ENCODE measurements around the gene CYREN. TPM values are rescaled to one million over a fixed set of nuclear protein-coding genes. Genes with fewer than 3 reads are reported as not detected.
"Not testable (repeated sequence)": the region's sequence is repeated elsewhere in the genome, so short reads cannot be mapped to it uniquely, and the experiment has no call there.

Gene CYREN, protein sequence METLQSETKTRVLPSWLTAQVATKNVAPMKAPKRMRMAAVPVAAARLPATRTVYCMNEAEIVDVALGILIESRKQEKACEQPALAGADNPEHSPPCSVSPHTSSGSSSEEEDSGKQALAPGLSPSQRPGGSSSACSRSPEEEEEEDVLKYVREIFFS
- 9.8 TPM for total RNA-seq

DNA sequence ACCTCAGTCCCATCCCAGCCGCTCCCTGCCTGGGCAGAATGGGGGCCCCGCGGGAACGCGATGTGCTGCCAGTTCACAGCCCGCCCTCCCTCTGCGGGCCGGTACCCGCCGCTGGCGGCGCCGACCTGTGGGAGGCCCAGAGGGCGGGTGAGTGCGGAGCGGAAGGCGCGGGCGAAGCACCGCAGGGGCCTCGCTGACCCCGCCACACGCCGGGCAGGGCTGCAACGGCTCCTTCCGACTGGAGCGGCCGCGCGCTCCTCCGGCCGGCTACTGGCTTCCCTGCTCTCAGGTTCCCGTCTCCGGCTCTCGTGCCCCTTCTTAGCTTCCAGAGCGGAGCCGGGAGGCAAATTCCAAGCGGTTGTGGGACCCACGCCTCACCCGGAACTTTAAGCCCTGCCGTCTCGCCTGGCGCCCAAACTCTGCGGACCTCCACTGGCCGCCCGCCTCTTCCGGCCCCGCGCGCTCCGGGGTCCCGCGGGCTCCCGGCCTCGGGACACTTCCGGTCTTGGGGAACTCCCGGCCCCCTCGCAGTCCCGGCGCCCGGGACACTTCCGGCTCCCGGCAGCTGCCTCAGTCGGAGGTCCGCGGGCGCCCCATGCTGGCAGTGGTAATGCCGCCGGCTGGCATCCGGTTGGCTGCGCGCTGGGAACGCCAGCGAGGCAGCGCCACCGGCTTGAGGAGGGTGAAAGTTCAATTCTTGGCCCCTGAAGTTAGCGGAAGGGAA is at the start of gene CYREN:
Gene CYREN, minus strand, starts transcription at position 434 of the 724 bp plus-strand sequence. CDS start 1,785 bp downstream, outside the sequence.
- no peak for FAIRE-seq
- peak; percentile 95 for DNase-seq (ENCODE audit: low spot score in 2 of 2)

DNA sequence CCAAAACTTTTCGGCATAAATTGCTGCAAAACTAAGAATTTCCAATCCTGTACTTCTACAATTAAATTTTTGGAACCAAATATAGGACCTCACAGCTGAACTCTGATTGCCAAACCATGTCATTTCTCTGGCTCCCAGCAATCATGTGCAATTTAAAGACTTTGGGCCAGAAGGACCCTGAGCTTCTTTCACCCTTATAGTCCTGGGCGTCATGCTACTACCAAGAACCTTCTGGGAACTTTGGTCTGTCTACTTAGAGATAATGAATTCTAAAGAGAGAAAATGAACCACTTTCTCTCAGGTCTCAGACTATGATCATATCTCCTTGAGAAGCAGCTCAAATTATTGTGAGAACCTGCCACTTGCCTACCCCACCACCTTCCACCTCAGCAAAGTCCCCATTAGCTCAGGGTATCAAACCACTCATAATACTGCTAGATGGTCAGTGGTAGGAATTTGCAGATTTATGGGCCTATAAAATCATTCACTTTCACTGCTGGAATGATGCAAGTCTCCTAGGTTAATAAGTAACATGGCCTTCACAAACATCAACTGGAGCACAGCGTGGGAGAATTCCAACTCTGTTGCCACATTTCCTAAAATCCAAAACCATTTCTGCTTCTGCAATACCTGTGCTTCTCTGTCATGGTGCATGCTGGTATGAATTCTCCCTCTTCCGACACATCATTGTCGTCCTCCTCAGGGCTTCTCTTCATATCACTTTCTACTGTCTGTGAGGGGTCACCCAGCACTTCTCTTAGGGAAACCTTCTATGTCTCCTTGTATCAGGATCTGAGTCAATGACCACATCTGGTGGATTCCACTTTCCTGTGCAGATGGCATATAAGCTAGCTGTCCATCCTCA is 47.4 kb upstream of the CYREN start:
- no peak for DNase-seq (ENCODE audit: low spot score in 2 of 2)
- FAIRE-seq = no peak

DNA sequence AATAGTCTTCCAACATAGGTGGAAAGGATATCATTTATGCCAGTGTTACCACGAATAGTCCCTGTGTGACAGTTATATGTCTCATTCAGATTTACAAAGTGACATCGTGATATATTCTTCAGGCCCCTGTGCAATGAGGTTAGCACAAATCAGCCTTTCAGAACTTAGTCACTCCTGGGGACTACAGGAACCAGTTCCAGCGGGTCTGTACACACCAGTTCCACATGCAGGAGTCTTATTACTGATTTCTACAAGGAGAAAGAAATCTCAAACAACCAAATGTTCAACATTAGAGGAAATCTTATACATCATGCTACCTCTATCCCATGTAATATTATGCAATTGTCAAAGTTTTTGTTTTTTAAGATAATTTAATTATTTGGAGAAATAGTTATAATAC is 45.2 kb upstream of the CYREN start:
- no peak for DNase-seq (ENCODE audit: low spot score in 2 of 2)
- FAIRE-seq = no peak

DNA sequence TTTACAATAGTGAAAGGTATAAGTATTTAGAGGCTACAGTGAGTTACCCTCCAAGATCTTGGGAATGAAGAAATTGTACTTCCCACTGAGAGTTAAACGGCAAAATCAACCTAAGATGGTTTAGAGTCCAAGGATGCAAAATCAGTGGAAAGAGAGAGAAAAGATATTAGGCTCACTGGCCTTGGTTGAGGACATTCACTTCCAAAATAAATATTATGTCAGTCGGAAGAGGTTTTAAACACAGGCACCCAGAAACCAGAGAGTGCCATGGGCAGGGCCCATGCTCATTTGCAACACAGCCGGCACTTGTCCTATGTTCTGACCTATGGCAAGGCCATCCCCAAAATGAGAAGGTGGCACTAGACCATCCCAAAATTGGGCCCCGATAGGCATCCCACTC is 44.7 kb upstream of the CYREN start:
- FAIRE-seq = no peak

DNA sequence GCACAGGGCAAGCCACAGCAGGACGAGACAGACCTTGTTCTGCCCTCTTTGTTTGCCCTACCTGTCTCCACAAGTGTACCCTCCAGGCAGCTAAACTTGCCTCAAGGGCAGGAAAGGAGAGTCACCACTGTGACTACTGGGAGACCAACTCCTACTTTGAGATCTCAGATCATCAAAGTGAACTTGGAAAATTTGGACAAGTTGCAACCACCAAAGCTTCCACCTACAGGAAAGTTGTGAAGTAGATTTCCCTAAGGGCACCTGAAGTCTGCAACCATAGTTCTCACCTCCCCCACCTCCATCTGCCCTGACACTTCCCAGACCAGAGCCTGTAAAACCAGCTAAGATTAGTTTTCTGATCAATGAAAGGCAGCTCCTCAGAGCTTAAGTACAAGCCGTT is 43.3 kb upstream of the CYREN start:
- DNase-seq (ENCODE audit: low spot score in 2 of 2) = no peak
- no peak for FAIRE-seq

More for the DNA sequence above, 44.7 kb upstream of the CYREN start:
- no peak for DNase-seq (ENCODE audit: low spot score in 2 of 2)

DNA sequence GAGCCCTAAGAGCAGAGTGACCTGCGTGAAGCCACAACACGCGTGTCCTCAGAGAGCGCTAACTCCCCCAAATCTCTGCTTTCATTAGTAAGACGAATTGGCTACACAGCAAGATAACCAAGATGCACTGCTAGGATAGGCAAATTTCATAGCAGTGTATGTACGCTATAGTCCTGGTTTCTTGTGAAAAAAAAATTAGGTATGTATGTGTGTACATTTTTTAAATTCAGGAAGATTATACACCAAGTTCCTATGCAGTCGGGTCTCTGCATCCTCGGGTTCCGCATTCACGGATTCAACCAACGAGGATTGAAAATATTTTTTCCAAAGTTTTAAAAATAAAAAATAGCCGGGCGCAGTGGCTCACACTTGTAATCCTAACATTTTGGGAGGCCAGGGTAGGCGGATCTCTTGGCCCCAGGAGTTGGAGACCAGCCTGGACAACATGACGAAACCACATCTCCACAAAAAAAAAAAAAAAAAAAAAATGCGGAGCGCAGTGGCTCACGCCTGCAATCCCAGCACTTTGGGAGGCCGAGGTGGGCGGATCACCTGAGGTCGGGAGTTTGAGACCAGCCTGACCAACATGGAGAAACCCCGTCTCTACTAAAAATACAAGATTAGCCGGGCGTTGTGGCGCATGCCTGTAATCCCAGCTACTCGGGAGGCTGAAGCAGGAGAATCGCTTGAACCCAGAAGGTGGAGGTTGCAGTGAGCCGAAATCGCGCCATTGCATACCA is 41.6 kb upstream of the CYREN start:
- not testable (repeated sequence) for FAIRE-seq

DNA sequence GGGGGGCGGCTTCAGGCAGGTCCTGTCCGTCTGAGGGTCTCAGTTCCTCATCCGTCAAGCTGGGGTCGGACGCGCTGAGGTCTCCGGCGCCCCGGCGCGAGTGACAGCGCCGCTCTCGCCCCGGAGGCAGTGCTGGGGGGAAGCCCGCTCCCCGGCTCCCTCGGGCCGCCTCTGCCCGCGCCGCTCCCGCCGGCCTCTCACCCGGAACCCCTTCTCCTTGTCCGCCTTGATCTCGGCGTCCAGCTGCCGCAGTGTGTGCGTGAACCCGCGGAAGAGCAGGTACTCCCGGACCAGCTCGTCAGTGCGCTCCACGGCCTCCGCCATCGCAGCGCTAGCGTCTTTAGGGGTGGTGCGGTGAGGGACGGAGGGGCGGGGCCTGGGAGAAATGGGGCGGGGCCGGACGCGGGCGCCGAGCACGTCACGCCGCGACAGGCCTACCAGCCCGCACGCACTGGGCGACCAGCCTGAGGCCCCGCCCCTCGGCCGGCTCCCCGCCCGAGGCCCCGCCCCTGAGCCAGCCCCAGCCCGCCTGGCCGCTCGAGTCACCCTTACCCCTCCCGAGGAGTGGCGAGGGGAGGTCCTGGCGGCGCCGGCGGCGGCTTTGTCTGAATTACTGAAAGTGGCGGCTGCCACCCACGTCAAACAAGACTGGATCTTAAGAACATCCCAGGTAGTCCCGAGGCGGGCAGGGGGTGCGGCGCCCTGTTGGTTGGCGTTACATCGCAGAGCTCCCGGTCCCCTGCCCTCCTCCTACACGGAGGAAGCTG is 40.9 kb upstream of the CYREN start, which contains the start of gene WDR91:
Gene WDR91, minus strand, starts transcription at position 348 of the 767 bp plus-strand sequence. Its CDS starts 24 bp downstream, at position 324.
- peak; percentile 99 to 100 for DNase-seq (ENCODE audit: low spot score in 2 of 2)
- no peak for FAIRE-seq

More for the DNA sequence above, 41.6 kb upstream of the CYREN start:
- not testable (repeated sequence) for DNase-seq (ENCODE audit: low spot score in 2 of 2)

DNA sequence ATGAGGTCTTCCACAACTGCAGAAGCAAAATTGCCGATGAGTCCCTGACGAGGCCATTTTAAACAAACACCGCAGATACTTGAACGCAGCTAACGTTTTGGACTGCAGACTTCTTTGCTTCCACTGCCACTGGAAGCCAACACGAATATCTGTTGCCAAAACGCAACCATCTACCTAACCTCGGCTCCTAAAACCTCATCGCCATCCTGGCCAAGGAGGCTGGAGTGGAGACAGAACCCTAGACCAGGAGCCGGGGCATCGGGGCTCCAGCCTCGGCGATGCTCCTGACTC is 40.3 kb upstream of the CYREN start:
- FAIRE-seq (no peak), DNase-seq (ENCODE audit: low spot score in 2 of 2) (no peak)

DNA sequence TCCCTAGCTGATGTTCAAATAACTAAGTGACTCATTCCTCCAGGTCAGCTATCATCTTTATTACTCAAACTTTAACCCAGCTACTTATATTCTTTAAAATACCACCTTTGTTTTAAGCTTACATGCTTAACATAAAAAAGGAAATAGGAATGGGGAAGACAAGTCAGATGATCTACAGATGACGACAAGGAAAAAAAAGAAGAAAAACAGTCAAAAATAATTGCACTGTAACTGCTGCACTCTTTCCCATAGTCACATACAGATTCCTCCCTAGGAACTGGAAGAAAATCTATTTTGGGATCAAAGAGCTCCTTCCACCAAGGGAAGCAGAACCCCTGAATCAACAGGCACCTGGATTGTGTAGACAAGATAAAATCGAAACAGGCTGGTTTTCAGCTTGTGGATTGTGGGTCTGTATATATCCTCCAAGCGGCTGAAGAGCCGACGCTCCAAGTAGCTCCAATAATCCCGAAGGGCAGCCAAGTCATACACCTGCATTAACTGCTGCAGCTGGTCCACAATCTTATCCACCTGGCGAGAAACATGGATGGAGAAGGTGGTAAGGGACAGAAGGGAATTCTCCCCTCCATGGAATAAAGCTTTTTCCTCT is 38.8 kb upstream of the CYREN start:
- no peak for FAIRE-seq
- DNase-seq (ENCODE audit: low spot score in 2 of 2) = no peak

DNA sequence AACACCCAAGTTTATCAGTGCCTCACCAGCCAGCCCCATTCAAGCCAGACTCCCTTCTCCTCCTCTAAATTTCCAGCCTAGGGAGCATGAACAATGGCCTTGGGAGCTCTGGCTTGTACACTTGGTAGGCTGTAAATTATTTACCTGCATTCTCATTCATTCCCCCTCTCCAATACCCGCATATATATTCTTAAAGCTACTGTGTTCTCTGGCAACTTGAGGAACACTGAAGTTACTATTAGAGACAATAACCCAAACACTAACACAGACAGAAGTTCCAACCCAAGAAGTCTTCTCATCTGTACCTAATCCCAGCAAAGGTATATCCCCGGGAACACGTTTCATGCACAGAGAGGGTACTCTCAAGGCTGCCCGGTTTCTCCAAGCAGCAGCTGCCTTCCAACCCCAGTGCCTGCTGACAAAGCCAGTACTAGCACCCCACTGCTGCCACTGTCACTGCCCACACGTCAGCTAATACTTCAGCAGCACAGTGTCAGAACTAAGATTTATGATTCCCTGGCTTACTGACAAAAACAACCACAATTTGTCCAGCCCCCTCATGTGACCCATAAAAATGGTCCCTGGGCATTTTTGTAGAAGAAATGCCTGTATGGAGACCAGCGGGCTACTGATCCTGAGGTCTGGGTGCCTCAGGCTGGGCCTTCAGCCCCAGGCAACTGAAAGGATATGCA is 37.7 kb upstream of the CYREN start:
- FAIRE-seq = no peak

DNA sequence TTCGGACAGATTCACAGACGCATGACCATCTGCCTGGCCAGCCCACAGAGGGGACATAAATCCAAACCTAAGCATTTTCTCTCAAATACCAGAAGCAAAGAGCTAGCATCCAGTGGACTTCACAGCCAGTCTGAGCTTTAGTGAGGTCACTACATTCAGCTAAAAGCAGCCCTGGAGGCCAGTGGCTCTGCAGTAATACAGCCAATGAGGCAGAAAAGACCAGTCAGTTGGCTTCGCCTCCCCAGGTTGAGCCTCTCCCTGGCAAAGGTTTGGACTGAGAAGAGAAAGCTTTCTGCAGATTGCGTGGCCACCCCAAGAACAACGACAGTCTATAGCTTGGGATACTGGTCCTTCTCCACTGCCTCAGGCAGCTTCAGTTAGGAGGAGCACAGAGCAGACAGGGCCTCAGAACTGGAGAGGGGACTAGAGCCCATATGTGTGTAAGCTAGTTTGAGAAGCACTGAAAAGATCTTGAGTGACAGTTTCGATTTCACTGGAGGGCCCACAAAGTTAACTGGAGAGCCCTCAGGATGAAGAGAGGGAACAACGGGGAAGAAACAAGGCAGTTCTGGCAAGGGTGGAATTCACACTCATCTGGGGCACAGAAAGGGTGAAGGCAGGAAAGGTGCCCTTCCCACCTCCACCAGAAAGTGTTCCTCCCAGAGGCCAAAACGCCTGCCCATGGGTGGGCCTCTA is 37.0 kb upstream of the CYREN start:
- FAIRE-seq = no peak
- no peak for DNase-seq (ENCODE audit: low spot score in 2 of 2)

More for the DNA sequence above, 37.7 kb upstream of the CYREN start:
- no peak for DNase-seq (ENCODE audit: low spot score in 2 of 2)

DNA sequence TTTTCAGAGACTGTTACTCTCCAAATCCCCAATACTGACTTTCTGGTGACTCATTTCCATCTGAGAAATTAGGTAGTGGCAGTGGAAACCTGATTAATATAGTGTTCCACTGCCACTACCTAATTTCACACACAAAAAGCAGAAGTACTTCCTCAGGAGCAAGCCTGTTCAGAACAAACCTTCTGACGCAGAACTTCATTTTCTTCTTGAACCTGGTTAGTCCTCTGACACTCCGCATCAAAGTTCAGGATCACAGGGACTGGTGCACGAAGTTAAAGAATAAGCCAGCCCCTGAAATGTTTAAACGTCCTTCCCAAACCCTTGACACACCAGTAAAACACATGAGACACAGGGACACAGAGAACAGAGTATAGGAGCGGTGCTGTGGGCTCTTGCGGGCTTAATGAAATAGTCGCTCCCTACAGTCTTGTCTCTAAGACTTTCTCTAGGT is 36.5 kb upstream of the CYREN start:
- no peak for FAIRE-seq
- DNase-seq (ENCODE audit: low spot score in 2 of 2) = no peak

DNA sequence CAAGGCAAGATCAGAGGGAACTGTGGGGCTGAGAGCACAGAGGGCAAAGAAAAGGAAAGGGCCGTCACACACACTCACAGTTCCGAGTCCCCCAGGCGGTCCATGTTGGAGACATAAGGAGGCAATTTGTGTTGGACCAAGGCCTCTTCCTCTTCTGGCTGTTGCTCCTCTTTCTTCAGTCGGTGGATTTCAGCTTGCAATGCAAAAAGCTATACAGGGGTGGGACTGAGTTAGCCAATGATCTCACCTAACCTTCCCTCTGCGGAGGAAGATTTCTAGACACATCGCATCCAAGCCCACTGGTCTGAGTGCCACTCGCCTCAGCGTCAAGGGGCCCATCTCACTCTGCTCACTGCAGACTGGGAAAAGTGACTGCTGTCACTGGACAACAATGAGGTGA is 35.3 kb upstream of the CYREN start:
- FAIRE-seq (no peak), DNase-seq (ENCODE audit: low spot score in 2 of 2) (no peak)

DNA sequence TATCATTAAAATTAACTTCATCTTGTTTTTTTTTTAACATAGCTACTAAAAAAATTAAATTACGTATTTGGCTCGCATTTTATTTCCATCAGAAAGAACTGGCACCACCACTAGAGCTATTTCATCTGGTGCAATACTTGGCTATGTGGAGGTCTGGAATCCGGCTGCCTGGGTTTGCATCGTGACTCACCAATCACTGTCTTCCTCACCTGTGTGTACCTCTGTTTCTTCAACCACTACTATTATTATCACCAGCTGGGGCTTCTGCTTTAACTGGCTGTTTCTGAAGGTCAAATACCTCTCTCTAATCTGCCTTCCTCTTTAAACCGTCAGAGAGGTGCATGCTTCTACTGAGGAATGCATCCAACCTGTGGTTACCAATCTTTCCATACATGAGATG is 34.4 kb upstream of the CYREN start:
- FAIRE-seq = no peak
- DNase-seq (ENCODE audit: low spot score in 2 of 2) = no peak

DNA sequence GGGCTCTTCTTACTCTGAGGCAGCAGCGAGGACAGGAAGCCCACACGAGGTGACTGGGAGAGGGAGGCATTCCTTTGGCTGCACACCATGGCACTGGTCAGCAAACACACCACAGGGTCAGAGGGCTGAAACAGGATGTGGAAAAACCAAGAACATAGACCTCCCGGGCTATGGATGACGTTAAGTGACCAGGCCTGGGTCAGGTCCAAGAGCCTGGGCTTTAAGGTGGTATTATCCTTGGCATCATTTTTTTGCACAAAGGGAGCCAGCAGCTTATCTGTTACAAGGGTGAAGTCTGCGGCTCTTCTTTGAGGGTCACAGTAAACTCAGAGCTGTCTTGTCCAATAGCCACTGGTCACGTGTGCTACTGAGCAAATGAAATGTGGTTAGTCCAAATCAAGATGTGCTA is 33.8 kb upstream of the CYREN start:
- DNase-seq (ENCODE audit: low spot score in 2 of 2) (no peak), FAIRE-seq (no peak)

DNA sequence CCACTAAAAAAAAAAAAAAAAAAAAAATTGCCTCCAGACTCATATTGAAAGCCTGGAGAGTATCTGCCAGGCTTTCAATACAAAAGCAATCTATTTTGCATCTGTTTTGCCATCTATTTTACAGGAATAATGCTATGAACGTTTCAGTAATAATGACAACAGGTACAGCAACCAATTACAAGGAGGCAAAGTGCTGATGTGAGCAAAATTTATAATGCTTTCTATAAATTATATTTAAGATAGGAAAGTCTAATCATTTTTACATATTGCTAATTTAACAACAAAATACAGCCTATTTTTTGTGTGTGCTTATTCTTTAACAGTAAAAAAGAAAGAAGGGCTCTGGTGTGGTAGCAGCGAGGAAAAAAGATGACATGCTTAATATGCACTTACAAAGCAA is 30.8 kb upstream of the CYREN start:
- no peak for FAIRE-seq
- DNase-seq (ENCODE audit: low spot score in 2 of 2) = no peak

DNA sequence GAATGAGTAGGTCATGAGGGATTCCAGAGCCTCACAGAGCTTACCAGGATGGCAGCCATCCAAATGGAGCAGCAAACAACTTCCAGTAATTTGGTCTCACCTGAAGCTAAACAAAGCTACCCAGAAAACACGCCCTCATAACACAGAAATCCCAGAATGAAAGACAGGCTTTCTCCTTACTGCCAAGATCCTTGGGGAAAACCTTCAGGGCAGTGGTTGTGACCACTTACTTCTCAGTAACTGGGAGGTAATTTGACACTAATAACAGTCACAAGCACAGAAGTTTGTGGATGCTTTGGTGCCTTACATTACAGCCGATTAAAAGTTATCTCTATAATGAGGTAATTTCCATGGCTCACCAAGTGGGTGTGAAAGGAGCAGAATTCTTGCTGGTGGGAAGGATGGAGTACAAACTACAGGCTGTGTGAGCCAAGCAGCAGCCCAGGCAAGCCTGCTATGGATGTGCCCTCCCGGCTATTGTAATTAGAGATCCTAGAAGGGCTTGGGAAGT is 30.4 kb upstream of the CYREN start:
- no peak for DNase-seq (ENCODE audit: low spot score in 2 of 2)
- no peak for FAIRE-seq

DNA sequence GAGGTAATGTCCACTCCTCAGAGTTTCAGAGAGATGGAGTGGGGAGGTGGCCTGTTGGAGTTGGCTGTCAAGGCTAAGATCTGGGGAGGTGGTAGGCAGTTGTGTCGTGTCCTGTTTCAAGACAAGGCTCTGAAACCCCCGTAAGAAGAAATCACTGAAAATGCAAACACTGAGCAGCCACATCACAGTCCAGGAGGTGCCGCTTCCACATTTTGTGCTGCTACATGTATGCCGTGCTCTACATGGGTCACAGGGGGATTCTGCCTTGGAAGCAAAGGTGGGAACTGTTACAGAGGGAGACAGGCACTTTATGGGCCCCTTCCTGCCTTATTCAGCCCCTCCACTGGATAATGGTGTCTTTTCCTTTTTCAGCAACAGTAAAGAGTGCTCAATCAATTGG is 28.9 kb upstream of the CYREN start:
- FAIRE-seq (no peak), DNase-seq (ENCODE audit: low spot score in 2 of 2) (no peak)
